GM18498 (cell line): ENCODE measurements around the gene CALML5.

Experiments
- ATAC-seq: cut with Tn5 transposase; IDR thresholded peaks from one replicate; pipeline ENCODE4 v1.9.1; 2021; ENCODE audit warnings: mild to moderate bottlenecking, moderate library complexity; ENCODE audit not compliant: unreplicated experiment

CALML5 gene

DNA sequence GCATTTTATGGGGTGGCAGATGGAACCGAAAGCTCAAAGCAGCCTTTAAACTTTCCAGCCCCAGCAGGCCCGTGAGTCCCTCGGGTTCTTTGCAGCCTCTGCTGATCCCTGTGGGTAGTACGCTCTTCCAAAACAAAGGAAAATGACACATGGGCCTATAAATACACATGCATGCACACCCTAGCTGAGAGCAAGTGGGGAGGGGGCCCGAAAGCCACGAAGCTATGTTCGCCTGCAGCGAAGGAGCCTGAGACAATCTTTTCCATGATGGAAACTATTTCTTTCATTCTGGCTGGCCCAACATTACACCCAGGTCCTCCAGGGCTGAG is 32.2 kb downstream of the CALML5 start:
- no peak for ATAC-seq

DNA sequence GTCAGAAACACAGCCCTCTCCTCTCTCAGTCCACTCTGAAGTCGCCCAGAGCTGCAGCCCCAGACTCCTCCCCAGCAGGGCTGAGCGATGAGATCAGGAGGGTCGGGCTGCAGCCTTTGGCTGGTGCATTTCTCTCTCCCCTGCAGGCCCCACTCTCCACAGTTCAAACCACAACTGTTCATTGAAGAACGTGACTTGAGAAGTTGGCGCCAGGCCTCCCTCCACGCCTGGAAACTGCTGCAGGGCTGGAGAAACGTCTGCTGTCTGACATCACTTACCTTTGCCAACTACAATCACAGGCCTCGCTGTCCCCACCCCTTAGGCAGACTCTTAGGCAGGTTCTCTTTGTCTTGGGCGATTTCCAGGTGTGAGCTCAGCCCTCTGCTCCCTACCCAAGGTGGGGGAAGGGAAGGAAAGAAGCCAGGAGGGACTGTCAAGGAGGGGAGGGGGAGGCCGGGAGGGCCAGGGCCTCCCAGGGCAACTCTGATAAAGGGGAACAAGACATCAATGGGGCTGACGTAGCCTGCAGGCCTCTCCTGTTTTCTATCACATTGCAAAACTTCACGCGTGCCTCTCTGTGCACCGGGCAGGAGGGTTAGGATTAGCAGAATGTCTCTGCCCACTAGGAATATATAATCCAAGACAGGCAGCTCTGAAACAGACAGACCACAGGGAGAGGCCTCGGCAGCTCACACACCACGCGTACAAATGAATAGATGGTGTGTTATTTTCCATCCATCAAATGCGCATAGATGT is 32.7 kb downstream of the CALML5 start:
- ATAC-seq: no peak

DNA sequence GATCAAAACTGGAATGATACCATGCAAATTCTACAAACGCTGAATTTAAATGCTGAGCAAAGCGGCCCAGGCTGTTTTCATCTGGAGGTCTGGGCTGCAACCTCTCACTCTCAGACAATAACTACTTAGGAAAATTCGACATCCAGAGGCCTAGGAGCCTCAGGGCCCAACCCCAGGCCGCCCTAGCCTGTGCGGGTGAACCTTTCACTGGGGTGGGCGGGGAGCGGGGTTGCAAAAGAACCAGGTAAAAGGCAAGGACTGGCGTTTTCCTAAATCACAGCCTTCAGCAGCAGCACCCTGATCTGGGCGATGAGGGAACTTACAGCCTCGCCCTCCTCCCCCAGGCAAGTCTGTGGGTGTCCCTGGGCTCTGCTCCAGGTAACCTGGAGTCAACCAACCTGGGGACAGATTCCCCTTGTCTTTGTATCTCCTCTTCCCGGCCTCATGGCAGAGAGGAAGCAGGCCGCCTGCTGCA is 33.4 kb downstream of the CALML5 start:
- ATAC-seq: no peak

DNA sequence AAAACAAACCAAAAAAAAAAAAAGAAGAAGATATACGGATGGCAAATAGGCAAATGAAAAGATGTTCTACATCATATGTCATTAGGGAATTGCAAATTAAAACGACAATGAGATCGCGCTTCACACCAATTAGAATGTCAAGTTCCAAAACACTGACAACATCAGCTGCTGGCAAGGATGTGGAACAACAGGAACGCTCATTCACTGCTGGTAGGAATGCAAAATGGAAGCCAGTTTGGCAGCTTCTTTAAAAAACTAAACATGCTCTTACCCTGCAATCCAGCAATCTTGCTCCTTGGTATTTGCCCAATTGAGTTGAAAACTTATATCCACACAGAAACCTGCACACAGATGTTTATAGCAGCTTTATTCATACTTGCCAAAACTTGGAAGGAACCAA is 34.8 kb downstream of the CALML5 start:
- ATAC-seq: no peak

DNA sequence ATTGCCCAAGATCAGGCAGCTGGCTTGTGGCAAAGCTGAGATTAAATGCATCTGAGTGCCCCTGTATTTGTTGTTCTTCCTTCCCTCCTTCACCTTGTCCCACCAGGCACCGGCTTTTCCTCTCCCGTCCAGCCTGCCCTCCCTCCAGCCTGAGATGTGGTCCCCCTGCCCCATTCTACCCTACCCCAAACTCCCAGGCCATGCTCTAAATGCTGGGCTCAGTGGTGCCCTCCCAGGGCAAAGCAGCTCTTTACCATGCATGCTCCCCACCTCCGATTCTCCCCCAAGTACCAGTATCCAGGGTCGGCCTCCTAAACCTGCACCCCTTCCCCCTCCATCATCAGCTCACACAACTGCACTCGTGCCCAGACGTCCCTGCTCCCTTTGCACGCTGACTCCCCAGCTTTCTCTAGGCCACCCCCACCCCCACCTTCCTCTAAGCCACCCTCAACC is 36.5 kb downstream of the CALML5 start:
- no peak for ATAC-seq

DNA sequence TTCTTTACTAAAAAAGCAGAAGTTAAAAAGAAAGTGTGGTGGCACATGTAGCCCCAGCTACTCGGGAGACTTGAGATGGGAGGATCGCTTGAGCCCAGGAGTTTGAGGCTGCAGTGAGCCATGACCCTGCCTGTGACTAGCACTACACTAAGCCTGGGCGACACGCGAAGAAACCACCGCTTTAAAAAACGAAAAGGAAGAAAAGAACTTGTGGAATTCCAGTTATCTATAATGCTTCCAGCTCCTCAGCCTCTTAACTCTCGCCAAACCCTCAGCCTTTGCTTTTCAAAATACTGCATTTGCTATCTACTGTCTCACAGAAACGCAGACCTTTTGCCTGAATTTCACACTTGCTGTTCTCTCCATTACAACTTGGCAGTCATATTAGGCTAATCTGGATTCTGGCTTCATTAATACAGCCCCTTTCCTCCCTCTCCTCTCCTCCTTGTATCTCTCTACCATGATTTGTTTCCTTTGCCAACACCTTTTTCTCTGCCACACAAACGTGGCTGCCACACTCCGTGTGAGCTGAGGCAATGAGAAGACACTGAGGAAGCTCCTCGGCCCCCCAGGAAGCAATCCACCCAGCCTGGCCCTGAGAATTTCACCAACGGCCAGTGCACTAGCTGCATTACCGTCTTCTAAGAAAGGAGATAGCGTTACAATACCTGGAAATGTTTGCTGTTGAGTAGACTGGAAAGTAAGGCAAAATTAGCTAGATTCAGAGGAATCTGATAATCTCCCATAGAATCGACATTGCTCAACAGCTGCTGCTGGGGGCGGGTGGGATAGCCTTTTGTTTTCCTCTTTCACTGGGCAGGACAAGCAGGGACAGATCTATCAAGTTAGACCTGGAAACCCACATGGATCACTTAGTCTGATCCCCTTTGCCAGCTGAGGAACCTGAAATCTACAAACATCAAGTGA is 37.2 kb downstream of the CALML5 start:
- no peak for ATAC-seq

DNA sequence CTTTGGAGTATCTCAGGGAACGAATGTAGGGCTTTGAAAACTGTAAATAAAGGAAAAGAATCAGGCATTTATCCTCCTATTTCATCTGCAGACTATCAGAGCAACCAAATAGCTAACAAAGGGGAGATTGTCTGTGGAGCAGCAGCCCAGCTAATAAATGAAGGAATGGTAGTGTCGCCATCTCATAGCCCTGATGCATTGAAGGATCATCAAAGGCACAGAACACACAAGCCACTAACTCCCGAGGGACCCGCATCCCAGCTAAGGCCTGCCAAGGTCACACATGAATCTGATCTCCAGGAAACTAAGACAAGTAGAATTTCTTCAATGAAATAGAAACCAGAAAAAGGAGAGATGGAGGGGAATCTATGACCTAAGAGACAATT is 38.2 kb downstream of the CALML5 start:
- no peak for ATAC-seq

DNA sequence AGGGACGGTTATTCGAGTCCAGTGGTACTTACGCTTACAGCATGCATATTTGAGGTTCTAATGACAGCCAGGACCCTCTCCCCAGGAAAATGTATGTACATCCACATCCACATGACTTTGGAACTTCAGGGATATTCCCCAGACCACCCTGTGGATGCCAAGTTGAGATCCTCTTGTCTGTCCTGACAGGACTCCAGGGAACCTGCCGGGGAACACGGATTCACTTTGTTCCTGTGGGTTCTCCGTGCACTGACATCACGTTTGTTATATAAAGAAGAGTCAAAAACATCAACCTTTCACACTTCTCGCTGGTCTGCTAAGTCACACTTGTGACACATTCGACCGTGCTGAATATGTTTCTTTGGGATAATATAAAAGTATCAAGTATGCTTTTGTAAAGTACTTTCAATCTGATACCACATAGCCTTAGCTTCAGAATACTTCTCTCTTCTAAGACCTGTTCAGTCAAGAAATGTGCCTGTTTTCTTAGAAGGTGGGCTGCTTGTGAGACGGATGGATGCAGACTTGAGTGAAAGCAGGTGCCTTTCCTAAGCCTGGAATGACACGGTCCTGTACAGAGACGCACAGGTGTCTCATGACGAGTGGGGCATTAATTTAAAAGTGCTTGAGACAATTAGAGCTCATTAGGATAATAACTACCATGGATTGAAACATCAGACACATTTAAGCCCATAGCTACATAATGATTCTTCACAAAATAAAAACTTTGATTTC is 38.7 kb downstream of the CALML5 start:
- ATAC-seq: no peak

DNA sequence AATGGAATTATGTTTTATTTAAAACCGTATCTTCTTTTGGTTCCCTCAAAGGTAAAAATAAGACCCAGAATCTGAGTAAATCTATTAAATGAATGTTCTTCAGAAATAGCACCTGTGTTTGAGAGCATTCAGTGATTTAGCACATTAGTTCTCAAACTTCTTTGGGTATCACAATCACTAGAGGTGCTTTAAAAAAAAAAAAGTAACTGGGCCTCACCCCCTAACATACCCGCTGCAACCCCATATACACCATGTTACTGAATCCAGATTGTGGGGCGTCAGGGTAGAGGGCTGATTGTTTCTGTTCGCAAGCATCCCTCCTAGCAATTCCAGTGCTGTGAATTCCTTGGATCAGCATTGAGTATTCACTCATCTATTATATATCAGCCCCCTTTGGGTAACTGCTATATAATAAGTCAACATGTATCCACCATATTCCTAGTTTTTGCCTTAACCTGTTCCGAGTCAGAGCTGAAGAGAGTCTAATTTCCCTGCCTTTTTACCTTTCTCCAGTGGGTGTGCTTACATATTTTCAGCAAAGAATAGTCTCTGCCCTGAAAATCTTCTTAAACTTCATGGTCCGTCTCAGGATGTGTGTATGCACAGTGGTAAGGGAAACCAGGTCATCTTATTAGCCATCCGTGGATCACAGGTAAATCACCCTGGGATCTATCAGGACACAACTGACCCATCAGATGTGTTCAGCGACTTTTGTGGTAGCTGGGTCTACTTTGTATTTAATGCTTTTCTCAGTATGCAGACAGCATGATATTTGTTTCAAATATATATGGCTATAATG is 40.2 kb downstream of the CALML5 start:
- no peak for ATAC-seq

DNA sequence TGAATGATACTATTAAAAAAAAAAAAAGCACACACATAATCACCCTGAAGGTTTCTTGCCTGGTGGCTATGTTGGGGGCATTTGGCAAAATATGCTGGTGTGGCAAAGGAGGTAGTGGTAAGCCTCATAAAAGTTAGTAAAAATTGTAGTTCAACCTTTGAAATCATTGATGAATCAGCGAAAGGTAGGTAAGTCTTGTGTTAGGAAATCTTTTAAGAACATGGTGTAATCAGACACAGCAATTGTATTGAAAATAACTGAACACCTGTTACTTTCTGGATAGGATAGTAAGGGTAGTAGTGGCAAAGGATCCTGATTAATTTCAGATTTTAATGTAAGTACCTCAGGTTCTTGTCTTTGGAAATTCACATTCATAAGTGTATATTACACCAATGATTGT is 40.9 kb downstream of the CALML5 start:
- no peak for ATAC-seq

DNA sequence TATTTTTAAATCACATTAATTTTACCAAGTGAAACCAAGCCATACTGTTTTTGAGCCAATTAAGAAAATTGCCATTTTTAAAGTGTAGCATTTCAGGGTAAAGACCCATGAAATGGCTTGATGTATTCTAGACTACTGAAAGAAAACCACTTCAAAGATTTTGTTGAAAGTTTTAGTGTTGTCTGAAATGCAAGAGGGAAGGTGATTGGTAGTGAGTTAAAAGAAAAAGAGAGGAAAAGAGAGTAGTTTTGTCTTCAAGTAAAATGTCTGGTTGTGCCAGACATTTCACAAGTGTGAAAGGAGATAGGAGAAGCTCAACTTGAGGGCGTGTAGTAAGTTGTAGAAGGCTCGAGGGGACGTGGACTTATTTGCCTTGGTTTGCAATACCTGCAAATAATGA is 41.6 kb downstream of the CALML5 start:
- no peak for ATAC-seq

DNA sequence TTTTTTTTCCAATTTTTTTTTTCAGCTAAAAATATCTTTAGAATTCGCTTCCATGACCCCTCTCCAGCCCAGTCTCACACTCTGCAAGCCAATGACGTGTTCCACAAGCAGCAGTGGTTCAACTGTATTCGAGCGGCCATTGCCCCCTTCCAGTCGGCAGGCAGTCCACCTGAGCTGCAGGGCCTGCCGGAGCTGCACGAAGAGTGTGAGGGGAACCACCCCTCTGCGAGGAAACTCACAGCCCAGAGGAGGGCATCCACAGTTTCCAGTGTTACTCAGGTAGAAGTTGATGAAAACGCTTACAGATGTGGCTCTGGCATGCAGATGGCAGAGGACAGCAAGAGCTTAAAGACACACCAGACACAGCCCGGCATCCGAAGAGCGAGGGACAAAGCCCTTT is 42.8 kb downstream of the CALML5 start:
- ATAC-seq: no peak

DNA sequence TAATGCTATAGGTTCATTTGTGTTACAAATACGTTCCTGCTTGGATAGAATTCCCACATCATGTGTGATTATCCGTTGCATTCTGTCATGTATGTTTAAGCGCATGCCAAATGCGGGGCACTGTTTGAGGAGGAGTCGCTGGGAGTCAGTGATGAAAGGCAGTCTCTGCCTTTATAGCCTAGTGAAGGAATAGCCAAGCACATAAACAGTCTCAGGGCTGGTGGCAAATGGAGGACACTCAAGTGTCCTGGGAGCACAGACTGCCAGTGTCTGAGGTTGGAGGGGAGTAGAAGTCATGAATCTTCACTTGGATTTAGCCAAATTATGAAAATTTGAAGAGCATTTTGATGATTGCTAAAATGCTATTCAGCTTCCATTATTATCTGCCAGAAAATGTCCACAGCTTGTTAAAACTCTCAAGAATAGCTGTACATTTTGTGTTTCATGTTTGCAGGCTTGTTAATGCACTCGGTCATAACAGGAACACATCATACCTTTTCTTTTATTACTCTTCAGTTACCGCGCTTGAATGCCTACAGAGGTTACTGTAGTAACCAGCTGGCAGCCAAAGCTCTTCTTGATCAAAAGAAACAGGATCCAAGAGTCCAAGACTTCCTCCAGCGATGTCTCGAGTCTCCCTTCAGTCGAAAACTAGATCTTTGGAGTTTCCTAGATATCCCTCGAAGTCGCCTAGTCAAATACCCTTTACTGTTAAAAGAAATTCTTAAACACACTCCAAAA is 45.5 kb downstream of the CALML5 start:
- ATAC-seq: no peak

DNA sequence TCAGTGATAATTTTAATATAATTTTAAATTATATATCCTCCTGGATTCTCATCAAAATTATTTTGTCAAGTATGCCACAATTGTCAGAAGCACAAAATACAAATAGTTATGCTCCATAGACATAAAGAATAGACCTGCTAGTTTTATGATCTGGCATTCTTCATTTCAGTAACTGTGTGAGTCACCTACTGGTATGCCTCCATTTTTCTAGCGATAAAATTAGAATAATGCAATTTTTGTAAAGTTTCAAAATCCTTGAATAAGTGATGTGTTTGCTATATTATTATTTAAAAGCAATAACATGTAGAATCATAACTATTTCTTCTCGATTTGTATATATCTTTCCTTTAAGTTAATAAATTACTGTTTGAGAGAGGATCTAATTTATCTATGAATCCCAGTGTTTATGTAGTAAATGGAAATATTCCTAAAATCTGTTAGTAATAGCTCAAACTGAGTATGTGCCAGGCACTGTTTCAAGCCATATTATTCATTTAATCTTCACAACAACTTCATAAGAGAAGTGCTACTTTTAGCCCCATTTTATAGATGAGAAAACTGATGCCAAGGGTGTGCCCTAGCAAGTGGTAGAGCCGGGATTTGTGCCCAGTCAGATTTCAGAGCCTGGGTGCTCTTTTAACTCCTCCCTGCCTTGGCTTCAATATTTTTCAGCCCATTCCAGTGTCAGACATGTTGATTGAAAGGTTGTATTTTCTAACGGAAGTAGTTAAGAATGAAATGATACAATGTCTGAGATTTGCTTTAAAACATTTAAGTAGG is 48.6 kb downstream of the CALML5 start:
- ATAC-seq: no peak

DNA sequence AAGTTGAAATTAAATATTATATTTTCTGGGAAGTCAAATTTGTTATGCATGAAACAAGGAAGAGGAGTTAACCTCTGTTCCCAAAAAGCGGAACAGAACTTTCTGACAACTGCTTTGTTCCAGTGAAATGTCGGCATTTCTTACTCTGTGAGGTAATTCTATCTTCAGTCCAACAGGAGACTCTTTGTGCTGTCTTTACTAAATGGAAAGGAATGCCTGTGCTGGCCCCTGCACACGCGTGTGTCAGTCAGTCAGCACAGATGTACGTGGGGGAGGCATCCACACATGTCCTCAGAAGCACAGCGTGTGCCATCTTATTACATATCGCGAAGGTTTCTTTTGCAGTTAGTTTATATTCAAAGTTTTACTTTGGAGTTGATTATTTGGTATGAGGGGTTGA is 49.5 kb downstream of the CALML5 start:
- ATAC-seq: no peak

DNA sequence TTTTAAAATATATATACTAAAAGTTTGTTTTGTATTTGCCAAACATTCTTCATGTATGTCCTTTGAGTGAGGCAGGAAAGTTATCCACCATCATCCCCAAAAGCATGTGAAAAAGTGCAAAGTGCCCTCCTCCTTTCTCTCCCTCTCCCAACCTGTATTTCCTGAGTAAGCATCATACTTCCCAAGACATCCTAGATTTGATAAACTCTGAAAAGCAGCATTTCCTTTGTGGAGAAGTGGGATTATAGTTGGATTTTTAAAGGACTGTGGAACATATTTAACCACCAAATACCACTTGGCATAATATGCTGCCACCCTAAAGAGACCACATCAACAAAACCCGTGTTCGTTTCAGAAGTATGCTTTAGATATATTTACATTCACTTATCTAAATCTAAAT is 50.1 kb downstream of the CALML5 start:
- no peak for ATAC-seq
